ENCODE results near the gene KLRG1.

The KLRG1 gene

DNA sequence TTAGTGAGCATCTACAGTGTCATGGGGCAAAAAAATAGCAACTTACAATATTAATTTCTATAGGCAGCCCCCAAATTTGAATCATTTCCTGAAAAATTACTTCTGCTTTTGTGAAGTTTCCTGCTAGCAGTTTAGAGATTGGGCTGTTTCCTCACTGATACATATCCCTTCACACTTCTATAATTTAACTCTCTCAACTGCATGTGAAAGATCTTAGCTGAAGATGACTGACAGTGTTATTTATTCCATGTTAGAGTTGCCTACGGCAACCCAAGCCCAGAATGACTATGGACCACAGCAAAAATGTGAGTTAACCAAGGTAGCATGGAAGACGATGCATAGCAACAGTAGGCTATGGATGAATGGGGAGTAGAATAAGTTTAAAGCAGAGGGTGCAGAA is at the start of gene KLRG1:
TSS of gene KLRG1 (plus strand) at position 134 of the 400 bp plus-strand sequence. CDS start at position 224, 90 bp downstream.
- DNase-seq (ENCODE audit: low read depth in 2 of 2, low spot score in 1 of 2) = no peak

DNA sequence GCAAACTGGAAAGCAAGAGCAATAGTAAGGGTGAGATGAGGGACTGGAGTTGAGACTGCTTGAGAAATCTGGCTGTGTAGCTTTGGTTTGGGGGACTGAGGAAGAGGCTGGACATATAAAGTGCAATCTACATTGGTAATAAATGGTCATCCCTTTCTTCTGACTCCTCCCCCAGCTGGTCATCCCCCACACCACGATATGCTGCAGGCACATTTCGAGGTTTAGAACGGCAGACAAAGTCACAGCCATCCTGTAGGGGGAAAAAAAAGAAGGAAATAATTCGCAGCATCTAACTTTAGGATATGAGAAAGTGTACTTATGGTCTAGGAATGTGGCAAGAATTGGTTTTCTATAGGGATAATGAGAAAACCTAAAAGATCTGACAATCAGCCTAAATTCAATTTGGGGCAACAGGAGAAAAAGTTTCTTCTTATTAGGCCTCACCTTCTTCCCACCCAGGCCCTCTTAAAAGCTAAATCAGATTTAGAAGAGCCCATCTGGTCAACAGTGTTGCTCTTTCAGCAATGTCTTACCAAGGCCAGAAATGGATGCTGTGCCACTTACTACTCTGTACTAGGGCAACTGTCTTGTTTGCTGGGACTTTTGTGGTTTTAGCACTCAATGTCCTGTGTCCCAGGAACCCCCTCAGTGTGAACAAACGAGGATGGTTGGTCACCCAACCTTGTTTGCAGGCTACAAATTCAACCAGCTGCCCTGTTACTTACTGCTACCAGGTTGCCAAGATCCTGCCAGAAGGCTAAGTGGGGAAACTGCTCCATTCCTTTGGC is 47.5 kb upstream of the KLRG1 start:
- no peak for DNase-seq (ENCODE audit: low read depth in 2 of 2, low spot score in 1 of 2)

DNA sequence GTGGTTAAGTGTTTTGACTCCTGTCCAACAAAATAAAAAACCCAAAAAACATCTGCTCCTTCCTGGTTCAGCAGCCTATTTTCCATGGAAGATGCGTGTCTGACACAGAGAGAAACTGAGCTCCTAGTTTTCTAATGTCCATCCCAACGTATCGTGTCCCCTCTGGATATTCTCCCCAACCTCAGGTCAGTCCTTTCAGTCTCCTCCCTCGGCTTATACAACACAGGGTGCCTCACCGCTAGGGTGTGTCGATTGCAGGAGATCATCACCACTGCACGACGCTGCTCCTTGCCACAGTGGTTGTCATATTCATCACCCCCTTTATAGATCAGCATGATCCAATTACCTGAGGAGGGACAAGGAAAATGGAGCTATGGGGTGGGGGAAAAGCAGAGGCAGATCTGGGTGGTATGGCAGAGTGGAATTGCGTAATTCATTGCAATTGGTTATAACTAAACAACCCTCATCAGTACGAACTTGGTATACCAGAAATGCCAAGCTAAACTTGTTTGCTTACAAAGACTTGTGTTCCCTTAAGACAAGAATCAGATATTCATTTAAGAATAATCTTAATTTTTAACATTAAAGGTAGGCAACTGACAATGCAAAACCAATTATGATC is 45.7 kb upstream of the KLRG1 start:
- no peak for DNase-seq (ENCODE audit: low read depth in 2 of 2, low spot score in 1 of 2)

DNA sequence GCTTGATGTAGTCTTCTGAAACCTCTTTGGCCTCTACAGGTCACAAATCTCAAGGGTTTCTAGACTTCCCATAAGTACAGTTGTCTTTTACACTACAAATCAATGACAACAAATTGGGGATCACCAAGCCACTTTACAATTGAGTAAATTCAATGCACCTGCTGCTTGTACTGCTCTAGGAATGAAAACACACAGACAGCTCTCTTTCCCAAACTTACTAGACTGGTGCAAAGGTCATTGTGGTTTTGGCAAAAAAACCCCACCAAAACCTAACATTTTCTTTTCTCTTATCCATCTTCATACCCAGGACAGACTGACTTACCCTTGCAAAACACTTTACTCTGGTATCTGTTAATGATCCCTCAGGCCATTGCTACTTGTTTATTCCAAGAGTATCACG is 42.6 kb upstream of the KLRG1 start:
- no peak for DNase-seq (ENCODE audit: low read depth in 2 of 2, low spot score in 1 of 2)

DNA sequence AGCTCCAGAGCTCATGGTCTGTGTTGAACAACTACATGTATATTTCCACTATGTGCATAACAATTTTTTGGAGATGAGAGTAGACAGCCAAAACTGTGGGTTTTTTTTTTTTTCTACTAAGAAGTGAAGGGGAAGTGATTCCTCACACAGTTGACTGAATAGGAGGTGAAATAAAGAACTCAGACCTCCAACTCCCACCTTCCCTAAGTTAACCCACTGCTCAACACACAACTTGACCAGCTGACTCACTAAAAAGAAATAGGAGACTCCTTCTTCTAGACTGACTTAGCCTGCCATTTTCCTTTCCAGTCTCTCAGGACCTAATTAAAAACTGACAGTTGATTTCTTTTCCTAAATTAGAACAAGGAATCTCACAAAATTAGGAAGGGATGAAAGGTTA is 41.6 kb upstream of the KLRG1 start:
- no peak for DNase-seq (ENCODE audit: low read depth in 2 of 2, low spot score in 1 of 2)

DNA sequence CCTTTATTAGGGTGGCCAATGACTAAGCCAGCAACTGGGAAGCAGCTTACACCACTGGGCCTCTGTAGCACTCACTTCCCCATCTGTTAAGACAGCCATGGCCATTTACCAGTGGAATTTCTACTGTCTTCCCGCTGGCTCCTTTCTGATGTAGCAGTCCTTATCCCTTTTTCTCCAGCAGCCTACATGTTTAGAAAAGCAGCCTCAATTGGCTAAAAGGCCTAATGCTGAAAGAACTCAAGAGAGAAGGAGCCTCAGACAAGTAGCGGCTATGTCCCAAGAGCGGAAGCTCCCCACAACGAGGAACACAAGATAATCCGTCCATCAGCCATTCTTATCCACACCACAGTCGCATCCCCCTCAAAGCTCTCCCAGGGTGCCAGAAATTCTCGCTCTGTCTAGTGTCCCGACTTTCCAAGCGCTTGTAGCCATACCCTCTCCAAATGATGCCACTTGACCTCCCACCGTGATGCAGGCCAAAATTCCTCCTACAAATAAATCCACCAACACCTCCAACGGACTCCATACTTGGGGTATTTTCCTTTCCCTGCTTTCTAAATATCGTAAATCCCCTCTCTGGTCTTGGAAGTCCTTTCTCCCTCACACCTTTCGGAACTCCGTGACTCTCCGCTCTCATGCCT is 40.5 kb upstream of the KLRG1 start:
- DNase-seq (ENCODE audit: low read depth in 2 of 2, low spot score in 1 of 2) = no peak

DNA sequence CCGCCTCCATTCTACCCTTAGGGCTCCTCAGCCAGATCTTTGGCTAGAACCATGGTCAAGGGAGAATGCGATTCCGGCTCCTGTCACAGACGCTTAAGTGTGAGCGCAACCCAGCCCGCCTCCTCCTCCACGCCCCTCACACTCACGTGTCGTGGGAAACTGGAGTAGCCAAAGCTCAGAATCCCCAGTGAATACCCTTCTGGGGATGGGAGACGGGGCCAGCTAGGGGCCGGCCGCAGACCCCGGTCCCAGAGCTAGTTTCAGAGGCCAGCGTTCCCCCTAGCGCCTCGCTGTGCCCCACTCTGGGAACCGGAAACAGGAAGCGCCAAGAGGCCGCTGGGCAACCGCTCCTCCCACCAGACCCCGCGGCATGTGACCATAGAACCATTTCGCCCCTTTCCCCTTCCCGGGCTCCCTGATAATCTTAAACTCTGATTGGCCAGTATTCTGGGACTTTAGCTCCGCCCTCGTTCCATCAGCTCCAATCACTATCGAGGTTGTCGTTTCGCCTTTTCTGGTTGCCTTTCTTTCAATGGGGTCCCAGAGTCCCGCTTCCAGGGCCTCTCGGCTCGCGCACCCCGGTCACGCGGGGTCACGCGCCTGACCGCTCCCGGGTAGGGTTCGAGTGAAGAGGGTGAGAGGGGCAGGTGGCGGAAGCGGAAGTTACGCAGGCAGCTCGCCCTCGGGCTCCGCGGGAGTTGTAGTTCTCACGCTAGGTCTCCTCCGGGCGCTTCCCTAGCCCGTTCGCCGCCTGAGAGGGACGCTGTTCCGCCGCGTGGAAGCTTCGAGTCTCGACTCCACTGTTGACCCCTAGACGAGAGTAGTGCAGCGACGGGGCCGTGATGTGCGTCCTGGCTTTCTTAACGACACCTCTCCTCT is 39.8 kb upstream of the KLRG1 start, which contains the start of gene M6PR:
TSS of gene M6PR (minus strand) at position 304 of the 879 bp plus-strand sequence. CDS start 3,241 bp downstream, outside the sequence.
- DNase-seq (ENCODE audit: low read depth in 2 of 2, low spot score in 1 of 2) = peak; percentile 70 to 84

DNA sequence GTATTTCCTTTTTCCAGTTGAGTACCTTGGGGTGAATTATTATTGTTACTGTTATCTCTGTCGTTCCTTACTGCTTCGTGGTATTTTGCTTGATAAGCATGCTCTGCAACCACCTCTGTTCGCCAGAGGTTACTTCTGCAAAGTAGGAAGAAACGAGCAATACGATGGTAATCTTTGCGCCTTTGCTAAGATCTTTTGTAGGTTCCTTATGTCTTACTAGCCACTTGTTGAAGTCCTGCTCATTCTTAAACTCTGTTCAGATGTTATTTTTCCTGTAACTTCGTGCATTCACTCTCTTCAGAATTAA is 39.2 kb upstream of the KLRG1 start:
- no peak for DNase-seq (ENCODE audit: low read depth in 2 of 2, low spot score in 1 of 2)

DNA sequence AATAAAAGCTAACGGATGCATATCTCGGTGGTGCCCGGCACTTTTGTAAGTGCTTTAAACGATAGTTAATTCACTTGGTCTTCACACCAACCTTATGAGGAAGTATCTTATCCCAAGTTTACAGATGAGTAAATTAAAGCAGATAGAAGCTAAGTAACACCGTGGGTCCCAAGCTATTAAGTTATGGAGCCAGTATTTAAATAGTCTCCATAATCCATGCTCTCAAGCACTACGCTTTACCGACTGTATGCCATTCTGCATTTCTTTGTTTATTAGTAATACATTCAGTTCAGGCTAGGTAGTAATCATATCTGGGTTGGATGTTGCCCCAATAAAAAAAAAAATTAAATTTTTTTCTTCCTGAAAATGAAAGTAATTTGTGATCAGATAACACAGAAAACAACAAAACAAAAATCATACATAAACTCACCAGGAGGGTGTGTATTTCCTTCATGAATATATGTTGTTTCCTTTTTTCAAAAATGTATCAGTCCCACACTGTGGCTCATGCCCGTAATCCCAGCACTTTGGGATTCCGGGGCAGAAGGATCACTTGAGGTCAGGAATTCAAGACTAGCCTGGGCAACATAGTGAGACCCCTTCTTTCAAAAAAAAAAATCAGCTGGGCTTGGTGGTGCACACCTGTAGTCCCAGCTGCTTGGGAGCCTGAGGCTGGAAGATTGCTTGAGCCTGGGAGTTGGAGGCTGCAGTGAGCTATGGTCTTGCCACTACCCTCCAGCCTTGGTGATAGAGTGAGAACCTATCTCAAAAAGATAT is 38.5 kb upstream of the KLRG1 start:
- DNase-seq (ENCODE audit: low read depth in 2 of 2, low spot score in 1 of 2) = no peak

DNA sequence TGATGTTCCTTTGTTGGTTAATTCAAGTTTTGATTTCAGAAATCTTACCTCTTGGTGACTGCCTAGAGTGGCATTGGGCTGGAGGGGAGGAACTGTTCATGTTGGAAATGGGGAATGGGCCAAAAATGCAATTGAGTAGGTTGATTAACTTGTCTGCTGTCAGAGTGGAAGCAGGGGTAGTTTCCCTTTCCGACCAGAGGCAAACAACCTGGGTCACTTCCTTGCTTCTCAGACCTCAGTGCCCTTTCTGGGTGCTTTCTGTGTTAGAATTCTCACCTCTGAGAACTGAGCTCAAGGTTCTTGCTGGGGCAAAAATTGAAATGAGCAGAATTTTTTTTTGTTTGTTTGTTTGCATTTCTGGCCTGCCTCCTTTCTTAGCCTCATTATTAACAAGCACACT is 37.6 kb upstream of the KLRG1 start:
- DNase-seq (ENCODE audit: low read depth in 2 of 2, low spot score in 1 of 2) = no peak

DNA sequence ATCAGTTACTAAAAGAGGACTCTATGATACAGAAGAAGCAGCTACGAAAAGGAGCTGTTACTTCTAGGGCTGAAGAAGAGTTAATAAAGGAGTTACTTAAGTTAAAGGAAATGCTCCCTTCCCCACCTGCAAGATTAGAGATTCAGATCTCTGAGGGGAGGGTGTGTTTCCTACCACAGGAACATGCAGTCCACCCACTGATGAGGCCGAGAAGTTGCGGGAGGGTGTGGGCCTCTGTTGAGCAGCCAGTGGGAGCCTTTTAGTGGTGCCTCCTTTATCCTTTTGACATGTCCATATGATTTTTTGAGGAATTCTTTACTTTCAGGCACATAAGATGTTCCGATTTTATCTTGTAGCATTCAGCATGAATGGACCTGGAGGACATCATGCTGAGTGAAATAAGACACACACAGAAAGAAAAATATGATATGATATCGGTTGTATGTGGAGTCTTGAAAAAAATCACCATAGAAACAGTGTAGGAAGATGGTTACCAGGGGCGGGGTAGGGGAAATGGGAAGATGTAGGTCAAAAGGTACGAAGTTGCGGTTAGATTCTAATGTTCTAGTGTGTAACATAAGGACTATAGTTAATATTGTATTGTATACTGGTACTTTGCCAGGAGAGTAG is 35.5 kb upstream of the KLRG1 start:
- DNase-seq (ENCODE audit: low read depth in 2 of 2, low spot score in 1 of 2) = no peak

DNA sequence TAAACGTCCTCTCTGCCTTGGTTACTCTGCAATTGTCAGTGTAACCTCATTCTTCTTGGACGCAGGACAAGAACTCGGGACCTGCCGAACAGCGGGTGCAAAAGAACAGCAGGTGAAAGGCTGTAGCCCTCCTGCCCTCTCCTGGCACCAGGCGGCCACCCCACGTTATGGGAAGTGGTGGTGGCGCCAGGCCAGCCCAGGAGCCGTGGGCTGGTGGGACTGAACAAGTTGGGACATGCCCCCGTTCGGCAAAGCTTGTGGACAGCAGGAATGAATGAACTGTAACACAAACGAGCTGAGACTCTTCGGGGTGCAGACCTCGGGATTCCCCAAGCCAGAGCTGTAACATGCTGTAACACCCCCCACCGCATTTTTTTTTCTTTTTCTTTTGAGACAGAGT is 33.3 kb upstream of the KLRG1 start:
- no peak for DNase-seq (ENCODE audit: low read depth in 2 of 2, low spot score in 1 of 2)

DNA sequence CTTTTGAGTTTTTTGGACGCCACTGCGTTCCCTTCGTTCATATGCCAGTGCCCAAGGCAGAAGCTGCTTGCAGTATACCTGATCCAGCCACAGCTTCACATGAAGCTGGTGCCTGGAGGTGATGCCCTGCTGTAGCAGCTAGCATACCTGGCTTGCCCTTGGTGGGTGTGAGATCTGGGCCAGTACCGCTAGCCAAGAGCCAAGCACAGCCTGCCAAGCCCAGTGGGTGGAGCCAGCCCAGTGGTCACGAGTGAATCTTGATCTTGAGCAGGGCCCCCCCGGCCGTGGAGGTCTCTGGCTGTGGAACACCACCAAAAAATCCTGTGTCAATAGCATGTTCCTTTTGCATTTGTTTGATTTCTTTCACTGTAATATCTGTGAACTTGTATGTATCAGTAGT is 32.6 kb upstream of the KLRG1 start:
- DNase-seq (ENCODE audit: low read depth in 2 of 2, low spot score in 1 of 2) = no peak

DNA sequence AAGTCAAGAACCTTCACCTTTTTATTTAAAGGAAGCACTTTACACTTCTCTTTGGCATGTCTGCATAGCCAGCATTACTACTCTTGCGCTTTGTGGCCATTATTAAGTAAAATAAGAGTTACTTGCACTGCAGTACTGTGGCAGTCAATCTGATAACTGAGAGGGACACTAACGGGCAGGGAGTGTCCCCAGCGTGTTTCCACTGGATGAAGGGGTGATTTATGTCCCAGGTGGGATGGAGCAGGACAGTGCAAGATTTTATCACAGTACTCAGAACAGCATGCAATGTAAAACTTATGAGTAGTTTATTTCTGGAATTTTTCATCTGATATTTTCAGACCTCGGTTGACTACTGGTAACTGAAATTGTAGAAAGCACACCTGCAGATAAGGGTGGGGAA is 31.8 kb upstream of the KLRG1 start:
- DNase-seq (ENCODE audit: low read depth in 2 of 2, low spot score in 1 of 2) = no peak

DNA sequence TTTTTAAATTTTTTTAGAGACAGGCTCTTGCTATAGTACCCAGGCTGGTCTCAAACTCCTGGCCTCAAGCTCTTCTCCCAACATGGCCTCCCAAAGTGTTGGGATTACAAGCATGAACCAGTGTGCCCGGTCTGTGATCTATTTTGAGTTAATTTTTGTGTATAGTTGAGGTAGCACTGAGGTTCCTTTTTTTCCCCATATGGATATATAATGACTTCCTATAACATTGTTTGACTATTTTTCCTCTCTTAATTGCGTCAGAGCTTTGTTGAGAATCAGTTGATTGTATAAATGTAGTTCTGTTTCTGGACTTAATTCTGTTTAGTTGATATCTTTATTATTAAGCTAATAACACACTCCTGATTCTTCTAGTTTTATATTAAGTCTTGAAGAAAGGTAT is 31.3 kb upstream of the KLRG1 start:
- no peak for DNase-seq (ENCODE audit: low read depth in 2 of 2, low spot score in 1 of 2)

DNA sequence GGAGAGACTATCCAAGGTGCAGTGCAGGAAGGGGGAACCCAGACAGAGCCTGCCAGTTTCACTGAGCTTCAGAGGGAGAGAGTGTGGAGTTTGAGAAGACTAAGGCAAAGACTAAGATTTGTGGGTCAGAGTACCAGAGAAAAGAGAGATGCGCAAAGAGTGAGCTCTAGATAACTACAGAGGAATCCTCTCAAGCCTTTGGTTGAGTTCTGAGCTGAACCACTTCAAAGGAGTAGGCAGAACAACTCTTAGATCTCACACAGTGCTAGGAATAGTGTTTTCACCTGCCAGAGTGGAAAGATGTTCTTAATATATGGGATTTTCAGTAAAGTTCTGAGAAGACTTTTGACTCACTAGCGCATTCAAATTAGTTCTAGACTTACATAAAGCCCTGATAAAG is 29.2 kb upstream of the KLRG1 start:
- DNase-seq (ENCODE audit: low read depth in 2 of 2, low spot score in 1 of 2) = no peak

DNA sequence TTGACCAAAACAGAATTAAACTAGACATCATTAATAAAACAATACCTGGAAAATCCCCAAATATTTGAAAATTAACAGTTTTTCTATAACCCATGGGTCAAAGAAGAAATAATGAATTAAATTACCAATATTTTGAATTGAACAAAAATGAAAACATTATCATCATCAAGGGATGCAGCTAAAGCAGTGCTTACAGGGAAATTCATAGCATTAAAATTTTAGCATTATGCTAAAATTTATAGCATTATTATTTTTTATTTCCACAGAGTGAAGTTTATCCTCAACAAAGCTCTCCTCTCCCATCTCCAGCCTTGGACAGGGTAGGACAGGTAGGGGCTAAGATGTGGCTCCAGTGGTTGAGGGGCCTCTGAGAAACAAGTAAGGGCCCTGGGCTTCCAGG is 20.6 kb upstream of the KLRG1 start:
- no peak for DNase-seq (ENCODE audit: low read depth in 2 of 2, low spot score in 1 of 2)

DNA sequence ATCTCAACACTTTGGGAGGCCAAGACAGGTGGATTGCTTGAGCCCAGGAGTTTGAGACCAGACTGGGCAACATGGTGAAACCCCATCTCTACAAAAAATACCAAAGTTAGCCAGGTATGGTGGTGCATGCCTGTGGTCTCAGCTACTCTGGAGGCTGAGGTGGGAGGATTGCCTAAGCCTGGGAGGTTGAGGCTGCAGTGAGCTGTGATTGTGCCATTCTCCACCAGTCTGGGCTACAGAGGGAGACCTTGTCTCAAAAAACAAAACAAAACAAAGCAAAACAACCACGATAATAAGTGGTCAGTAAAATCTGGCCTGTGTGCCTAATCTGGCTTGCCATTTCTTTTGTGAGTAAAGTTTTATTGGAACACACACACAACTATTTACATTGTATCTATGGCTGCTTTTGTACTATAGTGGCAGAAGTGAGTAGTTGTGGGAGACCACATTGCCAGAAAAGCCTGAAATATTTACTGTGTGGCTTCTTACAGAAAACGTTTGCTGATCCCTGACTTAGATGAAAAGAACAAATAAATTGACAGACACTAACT is 19.4 kb upstream of the KLRG1 start:
- no peak for DNase-seq (ENCODE audit: low read depth in 2 of 2, low spot score in 1 of 2)

DNA sequence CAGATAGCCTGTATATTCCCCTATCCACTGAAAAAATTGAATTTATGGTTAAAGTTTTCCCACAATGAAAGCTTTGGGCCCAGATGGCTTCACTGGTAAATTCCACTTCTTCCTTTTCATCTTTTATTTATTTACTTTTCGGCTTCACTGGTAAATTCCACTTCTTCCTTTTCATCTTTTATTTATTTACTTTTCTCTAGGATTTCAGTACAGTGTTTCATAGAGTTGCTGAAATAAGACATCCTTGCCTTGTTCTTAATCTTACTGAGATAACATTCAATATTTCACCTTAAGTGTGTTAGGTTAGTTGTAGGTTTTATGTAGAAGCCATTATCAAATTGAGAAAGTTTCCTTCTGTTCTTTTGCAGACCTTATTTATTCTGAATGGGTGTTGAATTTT is 18.9 kb upstream of the KLRG1 start:
- no peak for DNase-seq (ENCODE audit: low read depth in 2 of 2, low spot score in 1 of 2)

DNA sequence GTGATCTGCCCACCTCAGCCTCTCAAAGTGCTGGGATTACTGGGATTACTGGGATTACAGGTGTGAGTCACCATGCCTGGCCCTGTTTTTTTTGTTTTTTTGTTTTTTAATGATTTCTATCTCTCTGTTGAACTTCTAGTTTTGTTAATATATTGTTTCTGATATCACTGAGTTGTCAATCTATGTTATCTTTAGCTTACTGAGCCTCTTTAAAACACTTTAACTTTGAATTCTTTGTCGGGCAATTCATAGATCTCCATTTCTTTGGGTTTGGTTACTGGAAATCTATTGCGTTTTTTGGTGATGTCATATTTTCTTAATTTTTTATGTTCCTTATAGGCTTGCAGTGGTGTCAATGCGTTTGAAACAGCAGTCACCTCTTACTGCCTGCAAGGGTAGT is 9.2 kb upstream of the KLRG1 start:
- no peak for DNase-seq (ENCODE audit: low read depth in 2 of 2, low spot score in 1 of 2)

Measured in stimulated activated CD8-positive, alpha-beta memory T cell treated with anti-CD3 and anti-CD28 coated beads, Interleukin-4, amount 100 ng/mL, for 4 hours (primary cell).